ENCODE data around the gene KDELR3.

The KDELR3 gene

DNA sequence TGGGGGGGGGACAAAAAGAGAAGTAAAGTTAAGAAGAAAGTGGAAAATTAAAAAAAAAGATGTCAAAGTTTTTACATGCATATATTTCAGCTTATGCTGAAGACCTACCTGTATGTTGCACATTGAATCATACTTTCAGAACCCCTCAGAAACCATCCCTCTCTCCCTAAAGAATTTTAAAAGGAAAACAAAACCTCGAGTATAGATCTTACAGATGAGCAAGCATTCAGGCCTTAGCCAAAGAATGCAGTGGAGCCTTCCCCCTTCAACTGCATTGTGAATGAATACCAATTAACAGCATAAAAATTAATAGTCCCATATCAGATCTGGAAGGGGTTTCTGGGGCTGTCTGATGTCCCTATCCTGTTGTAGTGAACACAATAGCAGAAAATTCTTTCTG, 16.3 kb downstream of the KDELR3 start:
- H3K27ac ChIP-seq (ENCODE audit: extremely low read depth, low read depth, low read length), result no peak overlapping the region
- POLR2A ChIA-PET, result interaction anchor here (0.8 to 1.4 kb wide), 2 partner anchors 10 to 53 kb away, joined by 4 to 9 read pairs; no protein-coding TSS in a partner anchor
- H3K36me3 ChIP-seq (ENCODE audit: control insufficient read depth in 2 of 2, insufficient read depth in 1 of 2, low read length in 2 of 2), result peaks cover 79 to 88% of the 10 kb centered on the region in 2 experiments
- TF ChIP-seq ZNF302 (tag by site-specific recombination; IDR thresholded peaks at IDR 0.05; ENCODE audit: low read depth), result no peak
- no peak for TF ChIP-seq ZNF404 (tag by site-specific recombination; IDR thresholded peaks at IDR 0.05)
- TF ChIP-seq, protein P1, sequence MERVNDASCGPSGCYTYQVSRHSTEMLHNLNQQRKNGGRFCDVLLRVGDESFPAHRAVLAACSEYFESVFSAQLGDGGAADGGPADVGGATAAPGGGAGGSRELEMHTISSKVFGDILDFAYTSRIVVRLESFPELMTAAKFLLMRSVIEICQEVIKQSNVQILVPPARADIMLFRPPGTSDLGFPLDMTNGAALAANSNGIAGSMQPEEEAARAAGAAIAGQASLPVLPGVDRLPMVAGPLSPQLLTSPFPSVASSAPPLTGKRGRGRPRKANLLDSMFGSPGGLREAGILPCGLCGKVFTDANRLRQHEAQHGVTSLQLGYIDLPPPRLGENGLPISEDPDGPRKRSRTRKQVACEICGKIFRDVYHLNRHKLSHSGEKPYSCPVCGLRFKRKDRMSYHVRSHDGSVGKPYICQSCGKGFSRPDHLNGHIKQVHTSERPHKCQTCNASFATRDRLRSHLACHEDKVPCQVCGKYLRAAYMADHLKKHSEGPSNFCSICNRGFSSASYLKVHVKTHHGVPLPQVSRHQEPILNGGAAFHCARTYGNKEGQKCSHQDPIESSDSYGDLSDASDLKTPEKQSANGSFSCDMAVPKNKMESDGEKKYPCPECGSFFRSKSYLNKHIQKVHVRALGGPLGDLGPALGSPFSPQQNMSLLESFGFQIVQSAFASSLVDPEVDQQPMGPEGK (tag by site-specific recombination; IDR thresholded peaks at IDR 0.05), result no peak
- H3K4me3 ChIP-seq (ENCODE audit: low read depth, low read length), result no peak overlapping the region
- no peaks in the 10 kb centered on the region for H3K9me3 ChIP-seq (ENCODE audit: control insufficient read depth, insufficient read depth, low read depth, low read length)
- no peaks in the 10 kb centered on the region for H3K4me1 ChIP-seq (ENCODE audit: control insufficient read depth, insufficient read depth, low read length)
- CTCF ChIA-PET, result interaction anchor here (0.5 to 0.8 kb wide), 4 partner anchors 61 to 451 kb away, joined by 3 to 4 read pairs (median 4); no protein-coding TSS in a partner anchor

DNA sequence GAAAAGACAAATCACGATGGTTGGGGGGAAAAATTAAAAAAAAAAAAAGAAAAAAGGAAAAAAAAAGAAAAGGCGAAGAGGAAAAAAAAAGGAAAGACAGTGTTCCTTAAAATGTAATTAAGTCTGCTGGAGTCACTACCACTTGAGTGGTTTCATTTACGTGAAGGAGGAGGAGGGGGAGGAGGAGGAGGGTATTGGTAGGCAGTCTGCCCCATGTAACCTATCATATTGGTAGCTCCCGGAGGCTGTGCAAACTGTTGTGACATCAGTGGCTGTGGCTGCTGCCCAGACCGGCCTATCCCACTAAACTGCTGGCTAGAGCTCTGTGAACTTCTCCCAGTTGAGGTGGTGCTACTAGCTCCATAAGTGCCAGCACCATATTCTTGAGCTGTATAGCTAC, 17.9 kb downstream of the KDELR3 start:
- H3K4me3 ChIP-seq (ENCODE audit: low read depth, low read length), result no peak overlapping the region
- ChIA-PET POLR2A (interaction anchor here (0.6 to 1.6 kb wide), 5 partner anchors 10 to 284 kb away, joined by 3 to 6 read pairs (median 3); partner anchors contain the start of gene MAFF), CTCF (interaction anchor here (0.5 to 1.3 kb wide), 4 partner anchors 11 to 434 kb away, joined by 3 to 6 read pairs (median 3); no protein-coding TSS in a partner anchor)
- H3K36me3 ChIP-seq (ENCODE audit: control insufficient read depth in 2 of 2, insufficient read depth in 1 of 2, low read length in 2 of 2), result peaks cover 78 to 97% of the 10 kb centered on the region in 2 experiments
- no peak overlapping the region; the same call in 1 of the 2 replicates for H3K27ac ChIP-seq (ENCODE audit: extremely low read depth, low read depth, low read length)
- H3K9me3 ChIP-seq (ENCODE audit: control insufficient read depth, insufficient read depth, low read depth, low read length), result no peaks in the 10 kb centered on the region
- TF ChIP-seq WT1 (tag by site-specific recombination; IDR thresholded peaks at IDR 0.05) (0 out of 2 replicates have a peak, but pooled peaks have one; percentile 24), ZNF510 (tag by site-specific recombination; IDR thresholded peaks at IDR 0.05; ENCODE audit: insufficient replicate concordance) (no peak), ZBTB48 (tag by site-specific recombination; IDR thresholded peaks at IDR 0.05) (no peak), ZSCAN23 (tag by site-specific recombination; IDR thresholded peaks at IDR 0.05) (0 out of 2 replicates have a peak, but pooled peaks have one; percentile 45), OSR2 (tag by site-specific recombination; IDR thresholded peaks at IDR 0.05) (peak; percentile 15; the same call in 1 of the 2 replicates), SP2 (tag by site-specific recombination; IDR thresholded peaks at IDR 0.05) (peak; percentile 38), ZNF24 (tag by site-specific recombination; IDR thresholded peaks at IDR 0.05) (no peak), ZNF776 (tag by site-specific recombination; IDR thresholded peaks at IDR 0.05; ENCODE audit: borderline replicate concordance) (no peak), ZFHX2 (tag by site-specific recombination; conservative IDR thresholded peaks at IDR 0.05) (peak; percentile 41; the same call in 1 of the 2 replicates), ZNF830 (tag by site-specific recombination; IDR thresholded peaks at IDR 0.05; ENCODE audit: low read depth) (no peak), ZNF426 (tag by site-specific recombination; IDR thresholded peaks at IDR 0.05) (no peak), ZNF600 (tag by site-specific recombination; IDR thresholded peaks at IDR 0.05) (0 out of 2 replicates have a peak, but pooled peaks have one; percentile 28), EGR2 (tag by site-specific recombination; IDR thresholded peaks at IDR 0.05; ENCODE audit: low read depth) (peak; percentile 68)
- TF ChIP-seq, protein P2, sequence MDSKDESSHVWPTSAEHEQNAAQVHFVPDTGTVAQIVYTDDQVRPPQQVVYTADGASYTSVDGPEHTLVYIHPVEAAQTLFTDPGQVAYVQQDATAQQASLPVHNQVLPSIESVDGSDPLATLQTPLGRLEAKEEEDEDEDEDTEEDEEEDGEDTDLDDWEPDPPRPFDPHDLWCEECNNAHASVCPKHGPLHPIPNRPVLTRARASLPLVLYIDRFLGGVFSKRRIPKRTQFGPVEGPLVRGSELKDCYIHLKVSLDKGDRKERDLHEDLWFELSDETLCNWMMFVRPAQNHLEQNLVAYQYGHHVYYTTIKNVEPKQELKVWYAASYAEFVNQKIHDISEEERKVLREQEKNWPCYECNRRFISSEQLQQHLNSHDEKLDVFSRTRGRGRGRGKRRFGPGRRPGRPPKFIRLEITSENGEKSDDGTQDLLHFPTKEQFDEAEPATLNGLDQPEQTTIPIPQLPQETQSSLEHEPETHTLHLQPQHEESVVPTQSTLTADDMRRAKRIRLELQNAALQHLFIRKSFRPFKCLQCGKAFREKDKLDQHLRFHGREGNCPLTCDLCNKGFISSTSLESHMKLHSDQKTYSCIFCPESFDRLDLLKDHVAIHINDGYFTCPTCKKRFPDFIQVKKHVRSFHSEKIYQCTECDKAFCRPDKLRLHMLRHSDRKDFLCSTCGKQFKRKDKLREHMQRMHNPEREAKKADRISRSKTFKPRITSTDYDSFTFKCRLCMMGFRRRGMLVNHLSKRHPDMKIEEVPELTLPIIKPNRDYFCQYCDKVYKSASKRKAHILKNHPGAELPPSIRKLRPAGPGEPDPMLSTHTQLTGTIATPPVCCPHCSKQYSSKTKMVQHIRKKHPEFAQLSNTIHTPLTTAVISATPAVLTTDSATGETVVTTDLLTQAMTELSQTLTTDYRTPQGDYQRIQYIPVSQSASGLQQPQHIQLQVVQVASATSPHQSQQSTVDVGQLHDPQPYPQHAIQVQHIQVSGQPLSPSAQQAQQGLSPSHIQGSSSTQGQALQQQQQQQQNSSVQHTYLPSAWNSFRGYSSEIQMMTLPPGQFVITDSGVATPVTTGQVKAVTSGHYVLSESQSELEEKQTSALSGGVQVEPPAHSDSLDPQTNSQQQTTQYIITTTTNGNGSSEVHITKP (tag by site-specific recombination; IDR thresholded peaks at IDR 0.05), result peak; percentile 98
- TF ChIP-seq, protein P3, sequence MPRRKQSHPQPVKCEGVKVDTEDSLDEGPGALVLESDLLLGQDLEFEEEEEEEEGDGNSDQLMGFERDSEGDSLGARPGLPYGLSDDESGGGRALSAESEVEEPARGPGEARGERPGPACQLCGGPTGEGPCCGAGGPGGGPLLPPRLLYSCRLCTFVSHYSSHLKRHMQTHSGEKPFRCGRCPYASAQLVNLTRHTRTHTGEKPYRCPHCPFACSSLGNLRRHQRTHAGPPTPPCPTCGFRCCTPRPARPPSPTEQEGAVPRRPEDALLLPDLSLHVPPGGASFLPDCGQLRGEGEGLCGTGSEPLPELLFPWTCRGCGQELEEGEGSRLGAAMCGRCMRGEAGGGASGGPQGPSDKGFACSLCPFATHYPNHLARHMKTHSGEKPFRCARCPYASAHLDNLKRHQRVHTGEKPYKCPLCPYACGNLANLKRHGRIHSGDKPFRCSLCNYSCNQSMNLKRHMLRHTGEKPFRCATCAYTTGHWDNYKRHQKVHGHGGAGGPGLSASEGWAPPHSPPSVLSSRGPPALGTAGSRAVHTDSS (tag by site-specific recombination; IDR thresholded peaks at IDR 0.05), result 0 out of 2 replicates have a peak, but pooled peaks have one; percentile 38
- TF ChIP-seq, protein P4, sequence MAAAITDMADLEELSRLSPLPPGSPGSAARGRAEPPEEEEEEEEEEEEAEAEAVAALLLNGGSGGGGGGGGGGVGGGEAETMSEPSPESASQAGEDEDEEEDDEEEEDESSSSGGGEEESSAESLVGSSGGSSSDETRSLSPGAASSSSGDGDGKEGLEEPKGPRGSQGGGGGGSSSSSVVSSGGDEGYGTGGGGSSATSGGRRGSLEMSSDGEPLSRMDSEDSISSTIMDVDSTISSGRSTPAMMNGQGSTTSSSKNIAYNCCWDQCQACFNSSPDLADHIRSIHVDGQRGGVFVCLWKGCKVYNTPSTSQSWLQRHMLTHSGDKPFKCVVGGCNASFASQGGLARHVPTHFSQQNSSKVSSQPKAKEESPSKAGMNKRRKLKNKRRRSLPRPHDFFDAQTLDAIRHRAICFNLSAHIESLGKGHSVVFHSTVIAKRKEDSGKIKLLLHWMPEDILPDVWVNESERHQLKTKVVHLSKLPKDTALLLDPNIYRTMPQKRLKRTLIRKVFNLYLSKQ (tag by site-specific recombination; IDR thresholded peaks at IDR 0.05; ENCODE audit: borderline replicate concordance), result no peak
- TF ChIP-seq, protein P1 (tag by site-specific recombination; IDR thresholded peaks at IDR 0.05), result peak; percentile 35; the same call in 1 of the 2 replicates
- no peaks in the 10 kb centered on the region for H3K4me1 ChIP-seq (ENCODE audit: control insufficient read depth, insufficient read depth, low read length)

Measured in HEK293 (cell line).